Measurements from ENCODE around the gene SFTA2. TPM values are rescaled to one million over a fixed set of nuclear protein-coding genes. Genes with fewer than 3 reads are reported as not detected.

SFTA2 gene
- total and polyA plus RNA-seq, 9 of the 15 experiments (the other 6 are each of a cell fraction or from before 2014, with no cell fraction given) = not detected

- TF ChIP-seq REST (IDR thresholded peaks at IDR 0.05; ENCODE audit: borderline replicate concordance) (peak; percentile 51; the same call in 1 of the 2 replicates), REST (CRISPR knock-in tag; IDR thresholded peaks at IDR 0.05; ENCODE audit: low read depth) (no peak), TEAD1 (CRISPR knock-in tag; IDR thresholded peaks at IDR 0.05) (peak; percentile 89 to 98), ARNT (IDR thresholded peaks at IDR 0.05) (no peak), SREBF2 (CRISPR knock-in tag; IDR thresholded peaks at IDR 0.05) (no peak), PCBP1 (IDR thresholded peaks at IDR 0.05; ENCODE audit: low read depth, low read length, poor library complexity, severe bottlenecking) (no peak), CREM (IDR thresholded peaks at IDR 0.05; ENCODE audit: low read depth) (peak; percentile 35; the same call in 1 of the 2 replicates), CXXC5 (CRISPR knock-in tag; IDR thresholded peaks at IDR 0.05) (peak; percentile 44; the same call in 1 of the 2 replicates), KLF13 (tag; IDR thresholded peaks at IDR 0.05; ENCODE audit: borderline replicate concordance, low read depth) (peak; percentile 39; the same call in 1 of the 2 replicates), RCOR1 (IDR thresholded peaks at IDR 0.05; ENCODE audit: borderline replicate concordance in 1 of 2, low read depth in 2 of 2, low read length in 2 of 2) (peak; percentile 98 to 100), BCOR (IDR thresholded peaks at IDR 0.05) (peak; percentile 31; the same call in 1 of the 2 replicates), YY1 (IDR thresholded peaks at IDR 0.05; ENCODE audit: borderline replicate concordance in 1 of 3, control insufficient read depth in 1 of 3, extremely low read depth in 1 of 3, insufficient read depth in 3 of 3, insufficient read length in 1 of 3, insufficient replicate concordance in 2 of 3, low read depth in 1 of 3, low read length in 2 of 3) (peak in 1 of 3 experiments; percentile 11), SMC3 (conservative IDR thresholded peaks at IDR 0.05; ENCODE audit: insufficient read depth, low read depth, low read length) (peak; percentile 40; the same call in 1 of the 2 replicates), CBFA2T2 (conservative IDR thresholded peaks at IDR 0.05) (no peak), CTCF (IDR thresholded peaks at IDR 0.05 in 2 of 3, conservative IDR thresholded peaks at IDR 0.05 in 1 of 3; ENCODE audit: insufficient read depth in 2 of 3, low read depth in 1 of 3, low read length in 3 of 3) (peak; percentile 57 to 63 (median 61)), TEAD2 (tag; IDR thresholded peaks at IDR 0.05) (peak; percentile 96)
These were observed 10.5 kb upstream of the SFTA2 start (continued) for GRCh38 chr6:30942338-30943060.

Measured in K562 (cell line).